ENCODE measurements around the gene SEMA7A.

SEMA7A gene

GRCh38 chr15:74369084-74369745 lies 64.5 kb downstream of the SEMA7A start:
- peaks cover 12% of the 10 kb centered on the region; the same call in 1 of the 2 replicates for H3K27me3 ChIP-seq (ENCODE audit: insufficient read depth, low read depth)
- no peak overlapping the region for H3K4me3 ChIP-seq (IDR thresholded peaks at IDR 0.05; ENCODE audit: insufficient read depth, low read depth, low read length)
- no peak overlapping the region for H2AFZ ChIP-seq (ENCODE audit: low read depth)
- no peak for TF ChIP-seq CTCF (conservative IDR thresholded peaks at IDR 0.05; ENCODE audit: low read depth, low read length)
- no peak overlapping the region for H3K4me2 ChIP-seq
- no peaks in the 10 kb centered on the region for H3K79me2 ChIP-seq (ENCODE audit: insufficient read depth, low read depth)
- H3K36me3 ChIP-seq (ENCODE audit: insufficient read depth) = no peaks in the 10 kb centered on the region
- H4K20me1 ChIP-seq (ENCODE audit: insufficient read depth) = no peaks in the 10 kb centered on the region
- H3K9ac ChIP-seq = no peak overlapping the region
- H3K27ac ChIP-seq = no peak overlapping the region
- peaks cover 4% of the 10 kb centered on the region for H3K4me1 ChIP-seq (ENCODE audit: low read depth, poor library complexity, severe bottlenecking)

GRCh38 chr15:74368121-74368520 lies 65.6 kb downstream of the SEMA7A start:
- H3K27me3 ChIP-seq (ENCODE audit: insufficient read depth, low read depth) = peaks cover 12% of the 10 kb centered on the region; the same call in 1 of the 2 replicates
- no peaks in the 10 kb centered on the region for H3K4me1 ChIP-seq (ENCODE audit: low read depth, poor library complexity, severe bottlenecking)
- H3K4me3 ChIP-seq (IDR thresholded peaks at IDR 0.05; ENCODE audit: insufficient read depth, low read depth, low read length) = no peak overlapping the region
- no peak for TF ChIP-seq CTCF (conservative IDR thresholded peaks at IDR 0.05; ENCODE audit: low read depth, low read length)
- no peak overlapping the region for H3K27ac ChIP-seq
- H3K79me2 ChIP-seq (ENCODE audit: insufficient read depth, low read depth) = no peaks in the 10 kb centered on the region
- H3K4me2 ChIP-seq = no peak overlapping the region
- no peak overlapping the region for H2AFZ ChIP-seq (ENCODE audit: low read depth)
- no peak overlapping the region for H3K9ac ChIP-seq
- no peaks in the 10 kb centered on the region for H3K36me3 ChIP-seq (ENCODE audit: insufficient read depth)
- H4K20me1 ChIP-seq (ENCODE audit: insufficient read depth) = no peaks in the 10 kb centered on the region

GRCh38 chr15:74367296-74367854 lies 66.4 kb downstream of the SEMA7A start, which contains the start of gene CYP11A1:
Gene CYP11A1 (minus strand): TSS chr15:74367646. CDS start chr15:74367585, 61 bp downstream.
- Histone ChIP-seq H2AFZ (ENCODE audit: low read depth) (no peak within 1 kb of the TSS), H3K9ac (no peak within 1 kb of the TSS), H3K36me3 (ENCODE audit: insufficient read depth) (no peaks in the 10 kb centered on the region), H3K4me1 (ENCODE audit: low read depth, poor library complexity, severe bottlenecking) (no peaks in the 10 kb centered on the region), H3K4me3 (IDR thresholded peaks at IDR 0.05; ENCODE audit: insufficient read depth, low read depth, low read length) (no peak within 1 kb of the TSS), H3K27me3 (ENCODE audit: insufficient read depth, low read depth) (peaks cover 12% of the 10 kb centered on the region; the same call in 1 of the 2 replicates), H4K20me1 (ENCODE audit: insufficient read depth) (no peaks in the 10 kb centered on the region), H3K27ac (no peak within 1 kb of the TSS), H3K79me2 (ENCODE audit: insufficient read depth, low read depth) (no peaks in the 10 kb centered on the region), H3K4me2 (no peak within 1 kb of the TSS)
- no peak for TF ChIP-seq CTCF (conservative IDR thresholded peaks at IDR 0.05; ENCODE audit: low read depth, low read length)

- no peaks in the 10 kb centered on the region for H3K4me1 ChIP-seq (ENCODE audit: low read depth, poor library complexity, severe bottlenecking)
- no peak overlapping the region for H3K4me3 ChIP-seq (IDR thresholded peaks at IDR 0.05; ENCODE audit: insufficient read depth, low read depth, low read length)
- H3K9ac ChIP-seq = no peak overlapping the region
- no peaks in the 10 kb centered on the region for H3K79me2 ChIP-seq (ENCODE audit: insufficient read depth, low read depth)
- peaks cover 6% of the 10 kb centered on the region; the same call in 1 of the 2 replicates for H3K27me3 ChIP-seq (ENCODE audit: insufficient read depth, low read depth)
- no peak overlapping the region for H3K27ac ChIP-seq
- H4K20me1 ChIP-seq (ENCODE audit: insufficient read depth) = no peaks in the 10 kb centered on the region
- no peak overlapping the region for H3K4me2 ChIP-seq
- no peak overlapping the region for H2AFZ ChIP-seq (ENCODE audit: low read depth)
- no peak for TF ChIP-seq CTCF (conservative IDR thresholded peaks at IDR 0.05; ENCODE audit: low read depth, low read length)
- H3K36me3 ChIP-seq (ENCODE audit: insufficient read depth) = no peaks in the 10 kb centered on the region
Observed at GRCh38 chr15:74365598-74366445, 67.9 kb downstream of the SEMA7A start.
